Fibroblast of villous mesenchyme (primary cell): ENCODE measurements around the gene INTS15. TPM values are rescaled to one million over a fixed set of nuclear protein-coding genes. Genes with fewer than 3 reads are reported as not detected.

Experiments
- DNase-seq: peaks from one replicate; pipeline ENCODE4 v3.0.0-alpha.2; 2010; ENCODE audit warnings: low read depth
- H3K4me3 ChIP-seq: 2 replicates; pipeline ENCODE4 v1.5.1; 2011; ENCODE audit warnings: low read depth, mild to moderate bottlenecking, low read length
- total RNA-seq: library from RNA; depleted of rRNA; stranded (reverse); fragments of >200 nt; gene quantifications from 2 replicates; pipeline ENCODE4 v1.2.3, GENCODE V29; 2012
- TF ChIP-seq, protein P1 (sequence below): IDR thresholded peaks from 2 replicates; pipeline ENCODE4 v1.5.1; 2012; ENCODE audit warnings: low read depth, mild to moderate bottlenecking, low read length; ENCODE audit not compliant: insufficient read depth

INTS15 gene
- 16.4 and 17.7 TPM in 2 replicates for total RNA-seq

DNA sequence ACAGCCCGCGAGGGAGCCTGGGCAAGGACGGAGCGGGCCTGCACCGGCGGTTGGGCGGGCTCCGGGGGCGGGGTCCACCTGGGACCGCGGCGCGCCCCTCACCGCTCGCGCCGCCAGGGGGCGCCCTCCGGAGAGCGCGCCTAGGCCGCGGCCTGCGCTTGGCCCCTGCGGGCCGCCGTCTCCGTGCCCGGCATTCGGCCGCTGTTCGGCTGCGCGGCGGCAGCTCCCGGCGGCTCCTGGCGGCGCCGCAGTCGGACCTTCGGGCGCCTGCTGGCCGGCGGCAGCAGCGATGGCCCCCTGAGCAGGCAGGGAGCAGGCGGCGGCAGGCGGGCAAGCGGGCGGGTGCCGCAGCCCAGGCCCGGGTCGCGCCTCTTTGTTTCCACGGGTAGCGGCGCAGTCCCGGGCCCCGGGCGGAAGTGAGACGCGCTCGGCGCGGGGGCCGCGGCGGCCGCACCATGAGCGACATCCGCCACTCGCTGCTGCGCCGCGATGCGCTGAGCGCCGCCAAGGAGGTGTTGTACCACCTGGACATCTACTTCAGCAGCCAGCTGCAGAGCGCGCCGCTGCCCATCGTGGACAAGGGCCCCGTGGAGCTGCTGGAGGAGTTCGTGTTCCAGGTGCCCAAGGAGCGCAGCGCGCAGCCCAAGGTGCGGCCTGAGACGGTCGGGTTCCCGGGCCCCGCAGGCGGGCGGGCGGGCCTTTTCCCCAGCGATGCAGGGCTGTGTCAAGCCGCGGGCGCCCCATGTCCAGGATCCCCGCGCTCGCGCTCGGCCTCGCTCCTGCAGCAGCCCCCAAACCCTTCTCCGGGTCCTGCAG, at the start of gene INTS15:
TSS of gene INTS15 (plus strand) at position 193 of the 816 bp plus-strand sequence. CDS start at position 456, 263 bp downstream.
- DNase-seq, result peak; percentile 76
- TF ChIP-seq, protein P1, sequence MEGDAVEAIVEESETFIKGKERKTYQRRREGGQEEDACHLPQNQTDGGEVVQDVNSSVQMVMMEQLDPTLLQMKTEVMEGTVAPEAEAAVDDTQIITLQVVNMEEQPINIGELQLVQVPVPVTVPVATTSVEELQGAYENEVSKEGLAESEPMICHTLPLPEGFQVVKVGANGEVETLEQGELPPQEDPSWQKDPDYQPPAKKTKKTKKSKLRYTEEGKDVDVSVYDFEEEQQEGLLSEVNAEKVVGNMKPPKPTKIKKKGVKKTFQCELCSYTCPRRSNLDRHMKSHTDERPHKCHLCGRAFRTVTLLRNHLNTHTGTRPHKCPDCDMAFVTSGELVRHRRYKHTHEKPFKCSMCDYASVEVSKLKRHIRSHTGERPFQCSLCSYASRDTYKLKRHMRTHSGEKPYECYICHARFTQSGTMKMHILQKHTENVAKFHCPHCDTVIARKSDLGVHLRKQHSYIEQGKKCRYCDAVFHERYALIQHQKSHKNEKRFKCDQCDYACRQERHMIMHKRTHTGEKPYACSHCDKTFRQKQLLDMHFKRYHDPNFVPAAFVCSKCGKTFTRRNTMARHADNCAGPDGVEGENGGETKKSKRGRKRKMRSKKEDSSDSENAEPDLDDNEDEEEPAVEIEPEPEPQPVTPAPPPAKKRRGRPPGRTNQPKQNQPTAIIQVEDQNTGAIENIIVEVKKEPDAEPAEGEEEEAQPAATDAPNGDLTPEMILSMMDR, result peak; percentile 46
- H3K4me3 ChIP-seq, result peak within 1 kb of the TSS; percentile 88

GRCh38 chr7:6542368-6542767, 47.5 kb upstream of the INTS15 start:
- TF ChIP-seq, protein P1, result no peak
- no peak overlapping the region for H3K4me3 ChIP-seq

GRCh38 chr7:6545398-6546126, 44.3 kb upstream of the INTS15 start:
- DNase-seq, result no peak
- TF ChIP-seq, protein P1, result no peak

More at GRCh38 chr7:6542368-6542767, 47.5 kb upstream of the INTS15 start:
- no peak for DNase-seq

GRCh38 chr7:6546498-6547251, 43.1 kb upstream of the INTS15 start:
- DNase-seq, result no peak
- no peak overlapping the region for H3K4me3 ChIP-seq
- TF ChIP-seq, protein P1, result no peak

More at GRCh38 chr7:6545398-6546126, 44.3 kb upstream of the INTS15 start:
- H3K4me3 ChIP-seq, result no peak overlapping the region

- DNase-seq, result no peak
- TF ChIP-seq, protein P1, result no peak
- no peak overlapping the region for H3K4me3 ChIP-seq
Measured at GRCh38 chr7:6547400-6547799, 42.4 kb upstream of the INTS15 start.

- TF ChIP-seq, protein P1, result no peak
- no peak for DNase-seq
- H3K4me3 ChIP-seq, result no peak within 1 kb of the TSS
Measured at GRCh38 chr7:6551016-6551511, 38.8 kb upstream of the INTS15 start, which contains the start of gene GRID2IP. Gene GRID2IP (minus strand): TSS chr7:6551461. CDS start chr7:6551436, 25 bp downstream.
